GM21529 (cell line): ENCODE results near the gene TRAPPC2B.

ENCODE experiments used
- ATAC-seq: cut with Tn5 transposase; IDR thresholded peaks from one replicate; pipeline ENCODE4 v1.9.1; 2021; ENCODE audit not compliant: unreplicated experiment

TRAPPC2B gene

GRCh38 chr19:57362997-57363687 is at the start of gene TRAPPC2B, which contains the start of gene ZNF547:
TSS of gene TRAPPC2B (plus strand) at chr19:57363551. CDS start at chr19:57364834, 1,283 bp downstream.
TSS of gene ZNF547 (plus strand) at chr19:57363551. CDS start at chr19:57368556, 5,005 bp downstream.
- ATAC-seq = peak; percentile 94

- ATAC-seq = no peak
Measured at GRCh38 chr19:57314146-57314545, 49.2 kb upstream of the TRAPPC2B start.

GRCh38 chr19:57317503-57317902 is 45.8 kb upstream of the TRAPPC2B start:
- ATAC-seq = no peak

DNA sequence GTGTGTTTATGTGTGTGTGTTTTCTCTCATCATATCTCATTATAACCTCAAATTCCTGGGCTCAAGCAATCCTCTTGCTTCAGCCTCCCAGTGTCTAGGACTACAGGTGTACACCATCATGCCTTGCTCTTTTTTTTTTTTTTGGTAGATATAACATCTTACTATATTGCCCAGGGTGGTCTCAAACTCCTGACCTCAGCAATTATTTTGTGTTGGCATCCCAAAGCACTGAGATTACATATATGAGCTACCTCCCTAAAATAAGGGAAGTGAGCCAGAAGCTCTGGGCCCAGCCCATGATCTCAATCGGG is 43.5 kb upstream of the TRAPPC2B start:
- no peak for ATAC-seq

DNA sequence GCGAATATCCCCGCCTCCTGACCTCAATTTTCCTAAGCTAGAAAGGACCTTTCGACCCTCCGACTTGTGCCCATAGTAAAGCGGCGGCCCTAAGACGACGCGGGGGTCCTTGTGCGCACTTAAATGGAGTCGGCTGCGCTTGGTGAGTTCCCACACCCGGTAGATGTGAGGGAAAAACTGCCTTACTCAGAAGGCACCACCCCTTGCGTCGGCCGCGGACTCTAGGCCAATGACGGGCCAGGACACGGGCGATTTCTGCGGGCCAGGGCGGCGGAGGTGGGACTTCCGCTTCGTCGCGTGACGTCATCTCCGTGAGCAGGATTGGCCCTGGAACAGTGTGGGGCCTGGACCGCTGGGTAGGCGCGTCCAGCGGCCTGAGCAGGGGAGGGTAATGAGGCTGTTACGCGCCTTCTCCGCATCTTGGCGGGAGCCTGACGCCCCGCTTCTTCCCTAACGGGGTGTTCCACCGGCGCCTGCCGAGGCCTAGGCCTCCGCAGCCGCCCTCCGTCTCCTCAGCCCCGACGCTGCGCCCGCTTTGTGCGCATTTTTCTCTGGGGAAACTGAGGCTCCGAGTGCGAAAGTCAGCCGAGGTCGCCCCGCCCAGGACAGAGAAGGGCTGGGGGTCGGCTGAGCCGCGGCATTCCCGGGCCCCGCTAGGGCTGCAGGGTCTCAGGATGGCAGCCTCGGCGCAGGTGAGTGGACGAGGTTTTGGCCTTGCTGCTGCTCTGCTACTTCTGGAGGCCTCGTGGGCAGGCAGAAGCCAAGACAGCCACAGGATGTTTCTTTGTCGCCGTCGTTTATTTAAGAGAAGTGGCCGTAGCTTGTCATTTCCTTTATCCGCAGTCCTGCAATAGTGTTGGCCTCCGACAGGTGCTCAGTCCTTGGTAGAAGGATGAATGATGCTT is 42.9 kb upstream of the TRAPPC2B start, which contains the start of gene ZNF543:
Gene ZNF543, plus strand, starts transcription at position 293 of the 905 bp plus-strand sequence. Its CDS starts 382 bp downstream, at position 675.
- ATAC-seq = peak; percentile 94

DNA sequence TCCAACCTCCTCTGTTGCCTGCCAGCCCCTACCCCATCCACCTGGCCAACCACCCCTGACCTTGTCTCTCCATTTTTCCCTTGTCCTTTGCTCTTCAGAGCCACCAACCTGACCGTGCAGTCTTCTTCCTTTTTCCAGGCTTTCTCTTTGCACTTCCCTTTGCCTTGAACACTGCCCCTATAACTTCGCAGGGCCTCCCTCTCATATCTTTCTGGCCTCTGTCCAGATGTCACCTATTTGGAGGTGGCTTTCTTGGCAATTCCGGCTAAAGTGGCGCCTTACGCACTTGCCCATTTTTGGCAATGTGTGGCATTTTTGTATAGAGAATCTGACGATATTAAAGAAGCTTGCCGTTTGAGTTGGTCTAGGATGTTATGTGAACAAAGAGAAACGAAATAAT is 42.2 kb upstream of the TRAPPC2B start:
- no peak for ATAC-seq

GRCh38 chr19:57321751-57322150 is 41.6 kb upstream of the TRAPPC2B start:
- ATAC-seq = no peak

GRCh38 chr19:57324992-57325391 is 38.4 kb upstream of the TRAPPC2B start:
- ATAC-seq = no peak

GRCh38 chr19:57327993-57328392 is 35.4 kb upstream of the TRAPPC2B start:
- no peak for ATAC-seq

DNA sequence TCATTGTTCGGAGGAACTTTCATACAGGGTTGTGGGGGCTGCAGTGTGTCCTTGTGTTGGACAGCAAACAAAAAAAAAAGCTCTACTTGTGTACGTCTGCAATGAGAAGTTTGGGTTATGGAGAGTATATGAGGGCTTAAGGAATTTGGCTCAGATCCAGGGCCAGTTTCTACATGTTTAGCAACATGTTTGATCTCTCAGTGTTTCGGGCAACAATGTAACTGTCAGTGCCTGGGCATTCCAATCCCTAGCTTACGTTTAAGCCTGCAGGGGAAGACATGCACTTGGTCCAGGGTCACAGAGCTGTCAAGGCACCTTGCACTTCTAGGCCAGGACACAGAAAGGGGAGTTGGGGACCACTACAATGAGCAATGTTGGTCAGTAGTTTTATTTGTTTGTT is 29.2 kb upstream of the TRAPPC2B start:
- ATAC-seq = no peak

- no peak for ATAC-seq
Measured at GRCh38 chr19:57338877-57339276, 24.5 kb upstream of the TRAPPC2B start.

DNA sequence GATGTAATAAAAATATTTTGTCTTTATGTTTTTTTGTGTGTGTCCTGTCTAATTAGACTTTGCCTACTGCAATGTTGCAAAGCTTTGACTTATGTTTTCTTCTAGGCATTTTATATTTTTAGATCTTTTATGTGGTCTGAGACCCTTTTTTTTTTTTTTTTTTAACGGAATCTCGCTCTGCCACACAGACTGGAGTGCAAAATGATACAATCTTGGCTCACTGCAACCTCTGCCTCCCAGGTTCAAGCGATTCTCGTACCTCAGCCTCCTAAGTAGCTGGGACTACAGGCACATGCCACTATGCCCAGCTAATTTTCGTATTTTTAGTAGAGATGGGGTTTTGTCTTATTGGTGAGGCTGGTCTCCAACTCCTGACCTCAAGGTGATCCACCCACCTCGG is 20.8 kb upstream of the TRAPPC2B start:
- ATAC-seq = no peak

DNA sequence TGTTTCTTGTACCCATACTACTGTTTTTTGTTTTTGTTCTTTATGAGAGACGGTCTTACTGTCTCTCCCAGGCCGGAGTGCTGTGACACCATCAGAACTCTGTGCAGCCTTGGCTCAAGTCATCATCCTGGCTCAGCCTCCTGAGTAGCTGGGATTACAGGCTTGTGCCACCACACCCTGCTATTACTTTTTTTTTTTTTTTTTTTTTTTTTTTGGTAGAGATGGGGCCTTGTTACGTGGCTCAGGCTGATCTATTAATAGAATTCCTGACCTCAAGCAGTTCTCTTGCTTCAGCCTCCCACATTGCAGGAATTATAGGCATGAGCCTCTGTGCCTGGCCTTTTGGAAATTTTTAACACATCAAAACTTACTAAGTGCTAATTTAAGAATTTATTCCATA is 15.2 kb upstream of the TRAPPC2B start:
- no peak for ATAC-seq

DNA sequence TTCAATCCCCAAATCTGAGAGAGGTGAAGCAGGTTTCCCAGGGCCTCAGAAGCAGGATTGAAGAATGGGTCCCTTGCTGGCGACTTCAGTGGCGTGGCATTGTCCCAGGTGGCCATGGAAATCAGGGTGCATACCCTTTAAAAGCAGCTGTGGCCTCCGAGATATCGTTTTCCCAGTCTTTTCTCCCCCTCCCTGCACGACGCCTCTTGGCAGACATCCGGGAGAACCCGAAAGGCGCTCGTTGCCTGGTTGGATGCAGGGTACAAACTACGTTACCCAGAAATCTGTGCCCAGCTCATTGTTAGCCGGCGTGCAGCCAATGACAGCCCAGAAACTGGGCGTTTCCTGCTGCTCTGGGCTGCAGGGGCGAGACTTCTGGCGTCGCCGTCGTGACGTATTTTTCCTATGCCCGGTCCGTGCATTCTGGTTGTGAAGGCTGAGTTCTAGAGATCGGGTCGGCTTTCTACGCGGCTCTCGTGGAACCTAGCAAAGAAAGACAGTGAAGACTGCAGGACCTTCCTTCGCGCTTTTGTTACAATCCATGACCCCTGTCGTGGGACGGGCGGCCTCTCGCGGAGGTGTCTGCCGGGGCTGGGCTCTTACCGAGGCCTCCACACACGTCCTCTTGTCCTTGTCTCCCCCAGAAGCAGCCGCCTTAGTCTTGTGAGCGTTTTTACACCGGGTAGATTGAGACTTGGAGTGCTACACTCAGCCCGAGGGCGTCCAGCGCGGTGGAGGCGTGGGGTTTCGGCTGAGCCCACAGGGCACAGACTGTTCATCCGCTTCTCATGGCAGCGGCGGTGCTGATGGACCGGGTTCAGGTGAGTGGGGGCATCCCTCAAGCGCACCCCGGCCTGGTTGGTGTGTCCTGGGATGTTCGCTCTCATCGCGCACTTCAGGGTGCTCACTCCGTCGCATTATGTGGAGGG is 12.2 kb upstream of the TRAPPC2B start, which contains the start of gene ZNF304:
Gene ZNF304, plus strand, starts transcription at position 395 of the 929 bp plus-strand sequence. Its CDS starts 394 bp downstream, at position 789.
- peak; percentile 98 for ATAC-seq

- no peak for ATAC-seq
Measured at GRCh38 chr19:57351867-57352266, 11.5 kb upstream of the TRAPPC2B start.

DNA sequence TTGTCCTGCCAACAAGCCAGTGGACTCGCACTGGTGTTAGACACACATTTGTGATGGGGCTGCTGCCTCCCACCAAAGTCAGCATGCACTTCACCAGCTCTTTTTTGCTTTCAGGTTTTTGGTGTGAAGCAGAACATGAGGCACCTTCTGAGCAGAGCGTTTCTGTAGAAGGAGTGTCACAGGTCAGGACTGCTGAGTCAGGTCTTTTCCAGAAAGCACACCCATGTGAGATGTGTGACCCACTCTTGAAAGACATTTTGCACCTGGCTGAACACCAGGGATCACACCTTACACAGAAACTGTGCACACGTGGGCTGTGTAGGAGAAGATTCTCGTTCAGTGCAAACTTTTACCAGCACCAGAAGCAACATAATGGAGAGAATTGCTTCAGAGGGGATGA is 7.4 kb upstream of the TRAPPC2B start:
- no peak for ATAC-seq

DNA sequence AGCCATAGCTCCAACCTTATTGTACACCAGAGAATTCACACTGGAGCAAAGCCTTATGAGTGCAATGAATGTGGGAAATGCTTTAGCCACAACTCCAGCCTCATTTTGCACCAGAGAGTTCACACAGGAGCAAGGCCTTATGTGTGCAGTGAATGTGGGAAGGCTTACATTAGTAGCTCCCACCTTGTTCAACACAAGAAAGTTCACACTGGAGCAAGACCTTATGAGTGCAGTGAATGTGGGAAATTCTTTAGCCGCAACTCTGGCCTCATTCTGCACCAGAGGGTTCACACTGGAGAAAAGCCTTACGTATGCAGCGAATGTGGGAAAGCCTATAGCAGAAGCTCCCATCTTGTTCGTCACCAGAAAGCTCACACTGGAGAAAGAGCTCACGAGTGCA is 5.9 kb upstream of the TRAPPC2B start:
- no peak for ATAC-seq

- no peak for ATAC-seq
Measured at GRCh38 chr19:57359300-57359699, 4.1 kb upstream of the TRAPPC2B start.

GRCh38 chr19:57362419-57362818 is 932 bp upstream of the TRAPPC2B start:
- ATAC-seq = no peak

DNA sequence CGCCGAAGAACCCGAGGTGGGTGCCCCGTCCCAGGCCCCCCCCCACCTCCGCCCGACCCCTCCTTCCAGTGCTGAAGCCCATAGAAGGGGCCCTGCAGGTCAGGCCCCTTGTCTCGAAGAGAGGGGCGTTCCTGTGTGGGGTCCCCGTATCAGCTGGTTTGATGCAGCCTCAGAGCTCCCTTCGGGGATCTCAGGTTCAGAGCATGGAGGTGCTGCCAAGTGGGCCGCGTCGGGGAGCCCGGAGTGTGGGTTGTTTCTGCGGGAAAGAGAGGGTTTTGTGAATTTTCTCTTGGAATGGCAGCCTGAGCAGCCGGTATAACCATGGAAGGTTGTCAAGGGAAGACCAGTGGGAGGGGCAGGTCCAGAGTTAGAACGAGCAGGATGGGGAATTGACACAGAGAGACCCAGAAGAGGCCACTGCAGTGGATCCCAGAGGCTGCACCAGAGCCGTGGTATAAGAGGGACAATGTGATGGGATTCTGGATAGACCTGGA is 384 bp downstream of the TRAPPC2B start:
- ATAC-seq = peak; percentile 16

DNA sequence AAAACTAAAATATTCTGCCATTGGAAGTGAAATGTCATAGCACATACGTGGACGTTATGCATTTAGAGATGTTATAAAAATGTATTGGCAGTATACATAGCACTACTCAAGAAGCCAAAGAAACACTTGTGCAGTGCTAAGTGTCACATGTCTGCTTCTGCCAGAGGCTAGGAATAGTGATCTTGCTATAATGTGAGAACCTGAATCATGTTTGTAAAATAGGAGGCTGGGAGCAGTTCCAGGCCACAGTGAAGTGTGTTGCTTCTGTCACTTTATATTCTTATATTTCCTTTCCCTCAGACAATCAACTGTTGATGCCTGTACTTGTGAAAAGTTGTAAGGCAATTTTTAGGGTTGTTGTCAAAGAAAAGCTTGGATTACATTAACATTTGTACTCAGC is 3.4 kb downstream of the TRAPPC2B start:
- ATAC-seq = no peak
